ENCODE data around the gene CPEB3.

- TF ChIP-seq CTCF (IDR thresholded peaks at IDR 0.05): no peak
- TF ChIP-seq POLR2A (IDR thresholded peaks at IDR 0.05): no peak
- no peak for TF ChIP-seq POLR2AphosphoS5 (IDR thresholded peaks at IDR 0.05; ENCODE audit: insufficient read depth in 1 of 2, low read depth in 1 of 2)
Observed at GRCh38 chr10:92126100-92126650, 164.7 kb downstream of the CPEB3 start.

Data from vagina (tissue), 2 donors.